Measurements from ENCODE around the gene PDZD2.

Gene PDZD2

DNA sequence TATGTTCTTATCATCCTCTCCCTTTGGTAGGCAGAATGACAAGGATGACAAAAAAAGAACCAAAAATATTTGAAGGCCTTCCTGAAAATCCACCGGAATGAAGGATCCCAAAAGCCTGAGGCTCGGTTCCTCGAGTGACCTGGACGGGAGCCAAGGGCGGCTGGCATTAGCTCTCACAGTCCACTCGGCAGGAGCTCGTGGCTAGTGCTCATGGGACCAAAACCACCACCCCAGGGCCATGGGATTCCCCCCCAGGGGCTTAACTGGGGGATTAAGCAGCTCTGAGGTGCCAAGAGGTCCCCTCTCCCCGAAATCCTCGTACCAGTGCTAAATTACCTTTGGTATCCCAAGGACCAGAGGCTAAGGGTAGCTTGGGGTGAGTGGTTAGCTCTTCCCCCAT is 586 bp upstream of the PDZD2 start:
- no peak for DNase-seq (ENCODE audit: low spot score)

DNA sequence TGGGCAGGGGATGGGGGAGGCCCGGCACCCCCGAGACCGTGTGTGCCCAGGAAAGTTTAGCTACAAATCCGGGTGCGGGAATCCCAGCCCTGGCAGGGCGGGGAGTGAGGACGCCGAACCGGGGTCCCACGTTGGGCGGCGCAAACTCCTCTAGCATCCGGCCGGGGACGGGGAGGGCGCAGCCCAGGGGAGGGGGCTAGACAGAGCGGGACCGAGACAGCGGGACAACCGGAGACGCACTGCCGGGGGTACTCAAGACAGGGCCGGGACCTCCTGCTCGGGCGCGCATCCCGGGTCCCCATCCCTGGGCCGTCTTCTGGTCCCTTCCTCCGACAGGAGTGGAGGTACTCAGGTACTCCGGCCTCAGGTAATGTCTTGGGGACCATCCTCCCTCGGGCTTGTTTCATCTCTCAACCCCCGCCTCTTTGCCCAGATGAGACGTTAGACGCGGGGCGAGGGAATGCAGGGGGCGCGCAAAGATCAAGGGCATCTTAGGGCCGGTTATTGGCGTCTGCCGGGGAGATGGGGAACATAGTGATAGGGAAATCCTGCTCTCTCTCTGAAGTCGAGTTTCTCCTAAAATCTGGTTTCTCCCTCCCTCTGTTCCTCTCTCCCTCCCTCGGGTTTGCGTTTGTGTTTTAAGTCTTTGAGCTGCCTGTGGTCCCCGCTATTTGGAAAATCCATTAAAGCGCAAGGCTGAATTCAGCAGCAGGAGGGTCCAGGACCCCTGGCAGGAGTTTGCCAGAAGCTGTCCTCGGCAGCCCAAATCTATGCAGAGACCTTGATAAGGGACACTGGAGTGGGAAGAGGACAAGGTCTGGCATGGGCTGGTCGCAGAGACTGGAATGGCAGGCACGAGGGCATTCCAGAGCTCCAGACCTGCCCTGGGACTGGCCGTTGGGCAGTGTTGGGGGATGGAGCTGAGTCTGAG is 815 bp downstream of the PDZD2 start:
- no peak for DNase-seq (ENCODE audit: low spot score)

DNA sequence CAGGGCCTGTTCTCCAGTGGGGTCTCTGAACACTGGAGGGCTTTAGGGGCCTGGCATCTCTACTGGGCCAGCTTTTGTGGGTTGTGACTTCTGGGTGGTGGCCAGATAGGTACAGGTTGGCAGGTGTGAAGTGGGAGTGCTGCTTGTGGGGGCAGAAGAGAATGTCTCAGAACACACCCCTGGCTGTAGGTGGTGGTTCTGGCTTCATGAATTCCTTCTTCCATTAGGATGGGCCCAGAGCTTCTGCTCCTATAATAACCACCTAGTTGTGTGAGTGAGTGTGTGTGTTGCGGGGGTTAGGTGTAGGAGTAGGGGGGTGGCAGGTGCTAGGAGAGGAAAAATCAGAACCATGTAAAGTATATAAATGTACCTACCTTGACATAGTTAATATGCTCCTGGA is 1.6 kb downstream of the PDZD2 start:
- DNase-seq (ENCODE audit: low spot score) = no peak

DNA sequence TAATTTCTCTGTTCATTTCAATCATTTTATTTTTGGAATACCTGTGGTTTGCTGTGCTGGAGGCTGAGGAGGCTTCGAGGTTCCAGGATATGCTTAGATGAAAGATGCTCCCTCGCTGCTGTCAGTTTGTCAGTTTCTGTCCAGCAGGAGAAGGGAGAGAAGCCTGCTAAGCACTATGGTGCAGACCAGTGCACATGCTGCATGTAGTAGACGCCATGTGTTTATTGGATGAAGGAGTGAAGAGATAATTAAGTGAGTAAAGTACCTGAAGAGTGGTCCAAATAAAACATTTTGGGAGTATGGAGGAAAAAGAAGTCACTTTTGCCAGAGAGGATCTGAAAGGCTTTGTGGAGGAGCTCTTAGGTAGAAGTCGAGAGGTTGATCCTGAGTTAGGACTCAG is 2.1 kb downstream of the PDZD2 start:
- DNase-seq (ENCODE audit: low spot score) = no peak

DNA sequence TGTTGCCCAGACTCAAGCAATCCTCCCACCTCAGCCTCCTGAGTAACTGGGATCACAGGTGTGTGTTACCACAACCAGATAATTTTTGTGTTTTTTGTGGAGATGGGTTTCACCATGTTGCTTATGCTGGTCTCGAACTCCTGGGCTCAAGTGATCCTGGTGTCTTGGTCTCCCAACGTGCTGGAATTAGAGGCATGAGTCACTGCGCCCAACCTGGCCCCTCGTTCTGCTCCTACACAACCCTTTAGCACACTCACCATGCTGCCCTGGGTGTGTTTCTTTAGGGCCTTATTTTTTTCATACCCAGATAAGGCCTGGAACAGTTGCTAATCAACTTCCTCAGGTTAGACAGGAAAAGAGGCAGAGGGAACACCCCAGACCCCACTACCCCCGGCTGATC is 2.6 kb downstream of the PDZD2 start:
- DNase-seq (ENCODE audit: low spot score) = no peak

DNA sequence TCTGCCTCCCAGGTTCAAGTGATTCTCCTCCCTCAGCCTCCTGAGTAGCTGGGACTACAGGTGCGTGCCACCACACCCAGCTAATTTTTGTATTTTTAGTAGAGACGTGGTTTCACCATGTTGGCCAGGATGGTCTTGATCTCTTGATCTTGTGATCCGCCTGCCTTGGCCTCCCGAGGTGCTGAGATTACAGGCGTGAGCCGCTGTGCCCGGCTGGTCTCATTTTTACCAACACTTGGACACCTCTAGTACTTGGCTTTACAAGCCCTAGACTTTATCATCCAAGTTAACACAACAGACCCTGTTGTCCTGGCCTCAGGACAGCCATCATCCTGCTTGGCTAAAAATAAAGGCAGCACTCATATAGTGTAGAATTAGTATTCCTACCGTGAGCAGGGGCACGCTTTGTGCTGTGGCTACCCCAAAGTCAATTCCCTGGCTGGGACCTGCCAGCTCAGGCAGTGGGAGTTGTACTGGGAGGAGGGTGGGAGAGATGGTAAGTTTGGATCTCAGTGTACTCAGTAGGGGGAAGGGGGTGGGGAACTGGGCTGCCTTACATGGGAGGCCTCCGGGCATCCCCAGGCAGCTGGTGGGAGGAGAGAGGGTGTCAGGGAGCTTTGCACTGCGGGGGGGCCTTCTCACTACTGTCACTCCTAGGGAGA is 6.6 kb downstream of the PDZD2 start:
- no peak for DNase-seq (ENCODE audit: low spot score)

DNA sequence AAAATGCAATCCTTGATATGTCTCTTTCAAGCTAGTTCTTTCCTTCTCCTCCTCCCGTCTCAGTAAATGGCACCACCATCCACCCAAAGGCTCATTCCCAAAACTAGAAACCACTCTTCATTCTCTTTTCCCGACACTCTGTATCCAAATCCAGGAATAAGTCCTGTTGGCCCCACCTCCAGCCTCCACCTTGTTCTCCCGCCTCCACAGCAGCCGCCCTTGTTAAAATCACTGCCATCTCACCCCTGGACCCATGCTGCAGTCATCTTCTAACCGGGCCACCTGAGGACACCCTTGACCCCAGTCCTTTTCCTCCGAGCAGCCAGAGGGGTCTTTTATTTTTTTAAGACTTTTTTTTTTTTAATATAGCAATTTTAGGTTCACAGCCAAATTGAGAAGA is 9.4 kb downstream of the PDZD2 start:
- DNase-seq (ENCODE audit: low spot score) = no peak

DNA sequence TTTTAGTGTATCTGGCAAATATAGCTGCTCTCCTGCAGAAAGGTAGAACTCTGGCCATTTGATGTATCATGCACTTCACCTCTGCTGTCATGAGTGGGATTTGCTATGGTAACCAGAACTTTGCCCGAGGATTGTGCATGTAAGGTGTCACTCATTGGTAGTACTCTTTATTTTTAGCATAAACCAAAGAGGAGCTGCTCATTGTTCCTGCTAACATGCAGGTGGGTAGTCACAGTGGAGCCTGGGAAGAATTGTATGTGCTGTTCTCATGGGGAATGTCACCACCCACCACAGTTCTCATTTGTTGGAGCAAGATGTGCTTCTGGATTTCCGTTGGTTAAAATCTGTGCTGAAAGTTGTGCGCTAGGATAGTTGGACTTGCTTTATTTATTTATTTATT is 12.3 kb downstream of the PDZD2 start:
- no peak for DNase-seq (ENCODE audit: low spot score)

DNA sequence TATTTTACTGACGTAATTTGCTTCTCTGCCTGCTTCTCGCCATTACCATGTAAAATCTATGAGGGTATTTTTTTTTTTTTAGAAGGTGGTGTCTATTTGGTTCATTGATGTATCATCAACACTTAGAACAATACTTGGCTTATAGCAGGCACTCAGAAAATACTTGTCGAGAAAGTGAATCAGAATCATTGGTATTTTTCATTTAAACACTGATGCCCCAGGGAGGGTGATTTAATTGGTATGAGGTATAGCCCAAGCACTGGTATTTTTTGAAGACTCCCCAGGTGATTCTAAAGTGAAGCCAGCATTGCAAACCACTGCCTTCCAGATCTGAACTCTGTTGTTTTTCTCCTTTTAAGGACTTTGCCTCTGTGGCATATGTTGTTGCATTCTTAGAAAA is 16.6 kb downstream of the PDZD2 start:
- DNase-seq (ENCODE audit: low spot score) = no peak

DNA sequence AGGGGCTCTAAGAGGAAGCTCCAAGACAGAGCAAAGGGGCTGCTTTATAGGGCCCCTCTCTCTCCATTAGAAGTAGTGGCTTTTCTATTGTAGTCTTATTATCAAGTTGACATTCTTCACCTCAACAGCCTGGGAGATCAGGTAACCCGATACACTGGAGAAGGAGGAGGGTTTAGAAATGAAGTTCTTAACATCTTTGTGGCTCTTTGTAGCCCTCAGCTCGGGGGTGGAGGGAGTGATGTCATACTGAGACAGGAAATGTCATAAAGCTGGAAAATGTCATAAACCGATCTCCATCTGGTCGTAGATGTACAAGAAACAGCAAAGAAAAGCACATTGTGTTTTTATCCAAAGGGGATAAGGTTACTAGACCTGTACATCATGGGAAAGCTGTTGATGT is 17.9 kb downstream of the PDZD2 start:
- no peak for DNase-seq (ENCODE audit: low spot score)

DNA sequence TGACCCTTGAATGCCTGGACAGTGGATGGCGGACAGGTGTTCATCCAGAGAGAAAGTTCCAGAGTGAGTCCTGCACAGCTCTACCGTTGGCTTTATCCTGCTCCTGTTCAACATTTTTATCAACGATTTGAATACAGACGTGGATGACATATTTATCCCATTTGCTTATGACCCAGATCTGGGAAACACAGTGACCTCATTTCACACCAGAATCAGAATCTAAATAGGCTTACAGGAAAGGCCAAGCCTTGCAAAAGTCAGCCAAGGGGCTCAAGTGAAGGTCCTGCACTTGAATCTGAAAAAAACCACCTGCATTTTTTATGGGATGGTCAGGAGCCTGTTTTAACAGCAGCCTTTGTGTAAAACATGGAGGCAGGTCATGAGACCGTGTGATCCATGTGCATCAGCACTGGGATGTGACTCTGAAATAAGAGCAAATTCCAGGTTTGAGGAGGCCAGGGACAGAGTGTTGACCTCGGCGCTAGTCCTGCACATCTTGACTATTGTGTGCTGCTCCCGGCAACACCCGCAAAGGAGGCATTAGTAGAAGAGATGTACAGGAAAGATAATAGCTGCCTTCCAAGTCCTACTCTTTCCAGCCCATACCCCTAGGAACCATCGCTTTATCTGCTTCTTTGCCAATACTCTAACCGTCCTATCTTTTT is 18.5 kb downstream of the PDZD2 start:
- DNase-seq (ENCODE audit: low spot score) = no peak

DNA sequence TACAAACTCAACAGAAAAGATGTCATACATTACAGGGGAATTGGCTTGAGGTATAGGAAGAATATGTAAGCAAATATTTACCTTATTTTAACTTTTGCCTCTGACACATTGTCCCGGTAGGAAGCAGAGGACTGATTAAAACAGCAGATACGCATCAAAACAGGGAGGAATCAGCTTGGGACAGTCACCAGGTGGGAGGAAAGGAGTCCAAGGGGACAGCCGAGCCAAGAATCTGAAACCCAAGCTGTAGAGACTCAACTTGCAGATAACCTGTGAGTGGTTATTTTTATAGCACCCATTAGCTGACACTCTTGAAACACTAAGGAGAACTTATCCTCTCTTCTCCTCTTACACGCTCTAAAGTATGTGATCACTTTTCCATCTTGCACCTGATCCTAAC is 22.3 kb downstream of the PDZD2 start:
- DNase-seq (ENCODE audit: low spot score) = no peak

DNA sequence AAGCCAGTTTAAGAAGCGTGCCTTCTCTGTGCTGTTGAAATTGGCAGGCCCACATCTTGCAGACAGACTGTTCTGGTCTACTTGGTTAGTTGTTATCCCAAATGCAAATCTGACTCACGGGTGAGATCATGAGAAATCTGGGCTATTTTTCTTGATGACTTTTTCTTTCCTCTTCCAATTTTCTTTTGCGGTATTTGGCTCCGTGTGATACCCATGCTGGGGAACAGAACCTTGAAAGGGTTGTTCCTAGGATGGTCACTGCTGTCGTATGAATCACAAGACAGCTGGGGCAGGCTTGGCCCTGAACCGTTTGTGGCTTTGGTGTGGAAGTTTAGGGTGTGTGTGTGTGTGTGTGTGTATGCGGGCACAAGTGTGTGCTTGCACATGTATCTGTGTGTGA is 24.6 kb downstream of the PDZD2 start:
- DNase-seq (ENCODE audit: low spot score) = no peak

DNA sequence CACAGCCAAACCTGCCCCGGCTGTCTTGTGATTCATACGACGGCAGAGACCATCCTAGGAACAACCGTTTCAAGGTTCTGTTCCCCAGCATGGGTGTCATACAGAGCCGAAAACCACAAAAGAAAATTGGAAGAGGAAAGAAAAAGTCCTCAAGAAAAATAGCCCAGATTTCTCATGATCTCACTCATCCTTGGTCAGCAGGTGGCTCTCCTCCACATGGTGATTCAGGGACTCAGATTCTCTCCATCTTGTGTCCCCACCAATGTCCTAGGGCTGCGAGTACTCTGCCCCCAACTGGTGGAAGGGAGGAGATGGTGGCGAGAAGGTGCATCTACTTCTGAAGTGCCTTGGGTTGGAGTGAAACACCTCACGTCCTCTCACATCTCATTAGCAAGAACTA is 25.6 kb downstream of the PDZD2 start:
- no peak for DNase-seq (ENCODE audit: low spot score)

DNA sequence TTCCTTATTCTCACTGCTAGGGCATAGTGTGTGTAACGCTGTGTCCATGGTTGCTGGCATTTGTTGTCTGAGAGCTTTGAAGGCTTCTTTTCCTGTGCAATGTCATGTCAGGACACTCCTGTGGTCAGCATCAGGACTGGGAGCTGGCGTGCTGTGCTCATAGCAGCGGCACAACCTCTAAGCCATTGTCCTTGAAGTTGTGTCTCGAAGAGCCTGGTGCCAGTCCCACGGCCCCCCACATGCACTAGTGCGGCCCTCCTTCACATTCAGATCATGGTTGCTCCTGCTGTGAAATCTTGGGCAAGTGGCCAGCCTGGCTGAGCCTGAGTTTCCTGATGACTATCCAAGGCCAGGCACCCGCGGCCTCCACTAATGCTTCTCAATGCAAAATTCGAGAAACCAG is 32.4 kb downstream of the PDZD2 start:
- no peak for DNase-seq (ENCODE audit: low spot score)

DNA sequence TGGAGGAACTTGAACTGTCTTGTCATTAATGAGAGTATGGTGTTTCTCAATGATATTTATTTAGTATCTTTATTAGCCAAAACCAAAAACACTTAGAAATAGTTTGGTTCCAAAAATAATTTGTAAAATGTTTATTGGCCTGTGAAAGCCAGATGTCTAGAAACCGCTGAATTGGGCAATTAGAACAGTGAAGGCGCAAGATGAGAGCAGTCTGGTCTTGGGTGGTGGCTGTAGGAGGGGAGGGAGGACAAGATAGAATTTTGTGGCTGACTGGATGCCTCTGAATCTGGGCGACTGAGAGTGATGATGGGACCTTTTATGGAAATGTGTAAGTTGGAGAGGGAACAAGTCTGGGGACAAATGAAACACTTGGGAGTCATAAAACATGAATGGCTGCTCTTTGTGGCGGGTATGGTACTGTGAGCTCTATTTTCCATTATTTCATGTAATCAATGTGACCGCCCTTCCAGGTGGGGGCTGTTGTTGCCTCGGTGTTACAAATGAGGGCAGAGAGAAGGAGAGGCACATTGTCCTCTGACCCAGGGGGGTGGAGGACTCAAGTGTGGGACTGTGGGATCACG is 35.5 kb downstream of the PDZD2 start:
- no peak for DNase-seq (ENCODE audit: low spot score)

DNA sequence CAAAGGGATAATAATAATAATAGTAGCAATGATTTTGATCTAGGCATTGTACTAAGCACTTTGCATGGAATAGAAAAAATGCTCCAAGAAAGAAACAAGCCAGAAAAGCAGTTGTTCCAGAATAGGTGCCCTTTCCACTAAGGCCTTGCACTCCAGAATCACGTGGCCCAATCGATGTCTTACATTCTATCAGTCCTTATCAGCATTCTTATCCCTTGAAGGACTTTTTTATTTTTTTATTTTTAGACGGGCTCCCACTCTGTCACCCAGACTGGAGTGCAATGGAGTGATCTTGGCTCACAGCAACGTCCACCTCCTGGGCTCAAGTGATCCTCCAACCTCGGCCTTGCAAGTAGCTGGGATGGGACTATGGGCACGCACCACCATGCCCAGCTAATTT is 36.5 kb downstream of the PDZD2 start:
- DNase-seq (ENCODE audit: low spot score) = no peak

DNA sequence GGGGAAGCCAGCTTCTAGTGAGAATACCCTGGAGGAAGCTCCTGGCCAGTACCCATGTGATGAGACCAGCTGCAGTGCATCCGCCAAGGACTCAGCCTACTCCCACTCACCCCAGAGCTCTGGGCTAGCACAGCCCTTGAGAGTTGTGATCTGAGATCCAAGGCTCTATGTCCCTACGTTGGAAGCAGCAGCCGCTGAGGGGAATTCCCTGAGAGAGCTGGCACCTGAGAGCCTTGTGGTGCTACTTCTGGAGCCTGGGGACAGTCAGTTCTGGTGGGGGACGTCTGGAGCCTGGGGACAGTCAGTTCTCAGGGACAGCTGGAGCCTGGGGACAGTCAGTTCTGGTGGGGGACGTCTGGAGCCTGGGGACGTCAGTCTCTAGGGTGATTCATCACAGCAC is 39.2 kb downstream of the PDZD2 start:
- DNase-seq (ENCODE audit: low spot score) = no peak

DNA sequence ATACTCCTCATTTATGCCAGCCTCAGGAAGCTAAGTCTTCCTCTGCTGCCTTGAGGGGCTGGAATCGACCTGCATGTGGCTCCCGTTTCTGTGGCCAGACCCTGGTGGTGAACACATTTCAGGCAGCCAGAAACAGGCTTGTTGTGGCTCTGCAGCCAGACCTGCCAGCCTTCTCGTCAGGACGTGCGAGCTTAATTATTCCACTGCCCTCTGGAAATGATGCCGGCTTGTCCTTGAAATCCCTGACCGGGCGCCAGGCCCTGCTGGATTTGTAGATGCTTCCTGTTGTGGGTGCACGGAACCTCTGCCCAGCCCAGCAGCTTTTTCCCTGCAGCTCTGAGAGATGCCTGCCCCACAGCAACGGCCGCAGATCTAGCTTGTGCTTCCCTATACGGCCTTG is 41.6 kb downstream of the PDZD2 start:
- no peak for DNase-seq (ENCODE audit: low spot score)

DNA sequence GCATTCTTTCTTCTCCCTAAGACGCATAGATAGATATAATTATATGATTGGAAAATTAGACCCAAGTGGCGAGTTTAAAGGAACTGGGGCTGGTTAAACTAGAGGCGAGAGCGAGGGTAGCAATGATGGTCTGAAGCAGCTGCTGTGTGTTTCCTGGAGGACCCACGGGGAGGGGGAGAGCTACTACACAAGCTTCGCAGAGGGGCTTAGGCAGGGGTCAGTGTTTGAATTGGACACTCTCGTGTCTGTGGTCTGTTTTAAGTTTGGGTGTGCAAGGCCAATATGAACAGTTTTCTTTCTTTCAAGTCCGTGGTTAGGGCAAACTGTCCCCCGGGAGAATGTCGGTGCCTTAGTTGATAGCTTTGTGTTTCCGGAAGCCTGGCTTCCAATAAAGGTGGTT is 43.1 kb downstream of the PDZD2 start:
- DNase-seq (ENCODE audit: low spot score) = no peak

DNA sequence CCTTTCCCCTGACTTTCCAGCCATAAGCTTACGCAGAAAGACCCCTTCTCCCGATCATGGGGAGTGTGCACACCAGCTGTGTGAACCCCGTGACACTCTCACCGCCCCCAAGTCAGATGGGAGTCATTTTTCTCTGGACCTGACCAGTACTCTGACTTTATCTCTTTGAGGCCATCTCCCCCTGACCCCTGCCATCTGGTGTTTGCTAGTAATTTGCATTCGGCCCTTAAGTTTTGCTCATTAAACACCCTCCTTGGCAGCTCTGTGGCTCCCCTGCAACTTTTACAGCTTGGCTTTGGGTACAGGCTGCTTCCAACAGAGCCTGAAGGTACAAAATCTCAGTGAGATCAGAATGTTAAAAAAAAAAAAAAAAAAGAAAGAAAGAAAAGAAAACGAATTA is 43.9 kb downstream of the PDZD2 start:
- DNase-seq (ENCODE audit: low spot score) = no peak

DNA sequence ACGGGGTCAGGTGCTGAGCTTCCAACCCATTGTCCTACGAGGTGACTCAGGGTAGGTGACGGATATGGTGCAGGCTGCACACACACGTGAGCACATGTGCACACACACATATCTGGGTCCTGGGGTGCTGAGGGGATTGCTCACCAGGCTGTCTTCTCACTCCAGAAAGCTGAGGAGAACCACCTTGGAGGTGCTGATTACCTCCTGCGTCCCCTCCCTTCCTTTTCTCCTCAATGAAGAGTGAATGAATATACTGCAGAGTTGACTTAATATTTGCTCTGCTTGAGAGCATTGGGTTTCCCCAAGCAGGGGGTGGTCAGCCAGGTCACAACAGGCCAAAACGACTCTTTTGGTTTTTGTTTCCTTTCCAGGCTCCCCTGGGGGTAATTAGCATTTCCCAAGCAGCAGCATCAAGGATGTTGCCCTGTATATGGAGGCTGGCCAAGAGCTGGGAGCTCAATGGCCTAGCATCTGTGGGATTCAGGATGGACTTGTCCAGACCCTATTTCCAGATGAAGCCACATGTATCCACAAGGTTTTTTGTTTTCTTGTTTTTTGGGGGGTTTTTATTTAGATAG is 49.7 kb downstream of the PDZD2 start:
- no peak for DNase-seq (ENCODE audit: low spot score)

All from left forelimb (tissue), 1 donor.